Measurements from ENCODE around the gene PCTP. TPM values are rescaled to one million over a fixed set of nuclear protein-coding genes. Genes with fewer than 3 reads are reported as not detected.
A peak's percentile ranks its signal among the peaks of the same experiment; 100 is the strongest.

Gene PCTP
- 18.8 TPM for total RNA-seq

DNA sequence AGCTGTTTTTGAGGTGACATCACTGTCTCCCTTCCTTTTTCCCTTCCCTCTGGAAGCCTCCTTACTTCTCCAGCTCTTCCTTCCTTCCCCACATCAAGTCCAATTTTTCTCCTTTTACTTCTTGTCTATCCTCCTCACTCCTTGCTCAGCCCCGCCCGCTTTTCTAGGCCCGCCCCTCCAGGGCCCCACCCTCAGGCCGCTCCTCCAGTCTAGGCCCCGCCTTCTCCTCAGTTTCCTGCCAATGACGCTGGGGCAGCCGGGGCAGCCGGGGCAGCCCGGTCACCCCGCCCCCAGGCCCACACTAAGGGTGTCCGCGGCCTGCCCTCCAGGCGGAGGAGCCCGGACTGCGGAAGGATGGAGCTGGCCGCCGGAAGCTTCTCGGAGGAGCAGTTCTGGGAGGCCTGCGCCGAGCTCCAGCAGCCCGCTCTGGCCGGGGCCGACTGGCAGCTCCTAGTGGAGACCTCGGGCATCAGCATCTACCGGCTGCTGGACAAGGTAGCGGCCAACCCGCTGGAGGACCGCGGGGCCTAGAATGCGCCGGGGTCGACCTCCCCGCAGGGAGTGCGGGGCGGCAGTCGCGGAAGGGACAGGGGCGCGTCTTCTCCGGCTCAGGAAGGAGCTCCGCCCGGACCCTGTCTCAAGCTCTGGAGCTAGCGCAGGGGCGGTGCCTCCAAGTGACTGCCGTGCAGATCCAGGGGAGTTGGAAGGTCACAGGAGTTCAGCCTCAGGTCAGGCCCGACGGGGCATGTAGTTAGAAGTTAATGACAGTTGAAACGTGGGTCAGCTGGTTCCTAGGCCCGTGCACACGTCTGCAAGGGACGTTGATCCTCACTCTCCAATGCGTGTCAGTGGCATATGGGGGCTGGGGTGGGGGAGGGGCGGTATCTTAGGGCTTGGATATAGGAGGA is at the start of gene PCTP:
PCTP (plus strand) TSS at position 302 of the 908 bp plus-strand sequence; CDS start at position 355, 53 bp downstream.
- peak; percentile 91 for DNase-seq (ENCODE audit: low spot score)

DNA sequence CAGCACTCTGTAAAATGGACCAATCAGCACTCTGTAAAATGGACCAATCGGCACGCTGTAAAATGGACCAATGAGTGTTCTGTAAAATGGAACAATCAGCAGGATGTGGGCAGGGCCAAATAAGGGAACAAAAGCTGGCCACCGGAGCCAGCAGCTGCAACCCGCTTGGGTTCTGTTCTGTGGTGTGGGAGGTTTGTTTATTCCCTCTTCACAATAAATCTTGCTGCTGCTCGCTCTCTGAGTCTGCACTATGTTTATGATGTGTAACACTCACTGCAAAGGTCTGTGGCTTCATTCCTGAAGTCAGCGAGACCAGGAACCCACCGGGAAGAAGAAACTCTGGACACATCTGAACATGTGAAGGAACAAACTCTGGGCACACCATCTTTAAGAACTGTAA is 48.7 kb upstream of the PCTP start:
- peak; percentile 14 for DNase-seq (ENCODE audit: low spot score)

- DNase-seq (ENCODE audit: low spot score) = no peak
These were observed 46.5 kb upstream of the PCTP start for GRCh38 chr17:55704401-55704800.

DNA sequence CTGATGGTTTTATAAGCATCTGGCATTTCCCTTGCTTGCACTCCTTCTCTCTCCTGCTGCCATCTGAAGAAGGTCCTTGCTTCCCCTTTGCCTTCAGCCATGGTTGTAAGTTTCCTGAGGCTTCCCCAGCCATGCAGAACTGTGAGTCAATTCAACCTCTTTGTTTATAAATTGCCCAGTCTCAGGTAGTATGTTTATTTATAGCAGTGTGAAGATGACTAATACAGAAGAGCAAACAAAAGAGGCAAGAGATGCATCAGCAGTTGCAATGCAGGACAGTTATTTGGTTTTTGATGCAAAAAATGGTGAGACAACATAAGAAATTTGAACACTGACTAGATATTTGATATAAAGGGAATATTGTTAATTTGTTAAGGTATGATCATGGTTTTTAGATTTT is 45.0 kb upstream of the PCTP start:
- no peak for DNase-seq (ENCODE audit: low spot score)

DNA sequence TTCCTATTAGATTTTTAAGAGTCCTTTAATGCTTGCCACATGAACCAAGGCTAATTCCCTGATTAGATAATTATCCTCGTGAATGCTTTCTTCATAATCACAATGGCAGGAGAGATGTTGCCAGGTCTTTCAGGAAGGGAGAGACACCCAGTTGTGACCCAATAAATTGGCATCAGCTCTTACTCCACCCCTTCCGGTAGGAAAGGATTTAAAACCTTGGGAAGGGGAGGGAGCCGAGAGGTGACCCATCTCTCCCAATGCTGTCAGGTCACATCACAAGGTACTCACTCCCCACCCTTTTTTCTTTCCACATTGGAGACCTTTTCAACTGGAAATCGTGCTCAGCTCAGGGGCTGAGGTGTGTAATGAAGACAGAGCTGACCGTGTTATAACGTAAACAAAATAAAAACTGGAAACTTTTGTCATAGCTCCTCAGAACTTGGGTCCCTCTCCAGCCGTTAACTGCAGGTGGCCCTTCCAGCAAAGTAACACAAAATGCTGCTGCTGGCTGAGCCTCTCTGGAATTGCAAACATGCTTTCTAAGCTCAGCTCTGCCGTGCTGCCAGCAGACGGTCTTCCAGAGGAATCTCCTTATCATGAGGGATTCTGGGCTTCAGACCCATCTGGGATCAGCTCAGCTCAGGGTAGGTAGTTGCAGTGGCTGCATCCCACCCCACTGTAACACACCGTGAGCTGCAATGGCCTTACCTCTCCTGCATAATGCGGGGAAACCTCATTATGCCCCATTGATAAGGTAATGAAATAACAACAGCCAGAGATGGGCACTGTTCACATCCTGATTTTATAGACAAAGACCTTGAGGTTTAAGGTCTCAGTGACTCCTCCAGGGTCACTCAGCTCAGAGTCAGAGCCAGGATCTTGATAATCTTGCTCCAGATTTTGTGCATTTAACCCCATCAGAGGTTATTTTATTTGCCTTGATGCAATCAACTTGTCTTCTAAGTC is 43.8 kb upstream of the PCTP start:
- no peak for DNase-seq (ENCODE audit: low spot score)

DNA sequence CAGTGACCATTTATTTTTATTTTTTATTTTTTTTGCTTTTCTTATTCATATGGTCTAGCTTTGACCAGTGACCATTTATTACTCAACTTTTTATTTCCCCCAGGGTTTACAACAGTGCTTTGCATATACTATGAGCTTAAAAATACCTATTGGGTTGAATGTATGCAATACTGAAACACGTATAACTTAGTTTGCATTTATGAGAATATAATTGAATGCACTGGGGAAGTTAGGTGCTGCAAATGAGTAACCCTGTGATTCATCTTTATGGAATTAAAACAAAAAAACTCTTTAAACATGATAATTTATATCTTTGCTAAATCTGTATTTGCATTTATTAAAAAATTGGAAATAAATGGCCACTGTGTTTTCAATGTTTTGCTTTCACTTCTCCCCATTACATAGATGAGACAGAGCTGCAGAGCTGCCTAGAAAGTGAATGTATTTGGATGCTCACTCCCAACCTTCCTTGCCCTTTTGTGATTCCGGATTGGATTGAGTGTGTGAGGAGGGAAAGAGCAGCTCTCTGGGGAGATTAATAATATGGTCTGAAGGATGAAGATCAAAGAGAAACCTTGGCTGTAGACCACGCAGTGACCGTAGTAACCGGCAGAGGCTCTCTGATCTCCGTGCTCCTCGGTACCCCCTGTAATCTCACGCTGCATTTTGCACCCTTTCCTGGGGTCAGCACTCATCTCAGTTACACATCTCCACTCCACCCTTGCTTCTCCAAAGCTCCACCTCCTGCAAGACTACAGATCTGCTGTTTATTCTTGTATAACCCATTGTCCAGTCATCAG is 42.5 kb upstream of the PCTP start:
- no peak for DNase-seq (ENCODE audit: low spot score)

DNA sequence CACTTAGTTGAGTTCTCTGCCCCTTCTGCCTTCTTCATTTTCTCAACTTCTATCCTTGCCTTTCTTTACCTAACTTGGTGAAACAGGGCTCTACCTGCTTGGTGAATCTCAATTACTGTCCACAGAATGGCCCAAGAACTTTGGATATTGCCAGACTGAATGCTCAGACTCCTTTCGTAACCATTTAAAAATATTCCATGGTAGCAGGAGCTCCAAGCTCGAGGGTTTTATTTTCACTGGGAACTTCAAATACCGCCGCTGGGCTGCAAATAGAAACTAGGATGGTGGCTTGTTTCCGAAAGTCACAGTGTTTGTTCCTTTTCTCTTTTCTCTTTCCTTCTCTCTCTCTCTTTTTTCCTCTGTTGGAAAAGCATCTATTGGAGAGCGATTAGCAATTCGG is 41.4 kb upstream of the PCTP start:
- DNase-seq (ENCODE audit: low spot score) = no peak

GRCh38 chr17:55709984-55710383 is 40.9 kb upstream of the PCTP start:
- no peak for DNase-seq (ENCODE audit: low spot score)

DNA sequence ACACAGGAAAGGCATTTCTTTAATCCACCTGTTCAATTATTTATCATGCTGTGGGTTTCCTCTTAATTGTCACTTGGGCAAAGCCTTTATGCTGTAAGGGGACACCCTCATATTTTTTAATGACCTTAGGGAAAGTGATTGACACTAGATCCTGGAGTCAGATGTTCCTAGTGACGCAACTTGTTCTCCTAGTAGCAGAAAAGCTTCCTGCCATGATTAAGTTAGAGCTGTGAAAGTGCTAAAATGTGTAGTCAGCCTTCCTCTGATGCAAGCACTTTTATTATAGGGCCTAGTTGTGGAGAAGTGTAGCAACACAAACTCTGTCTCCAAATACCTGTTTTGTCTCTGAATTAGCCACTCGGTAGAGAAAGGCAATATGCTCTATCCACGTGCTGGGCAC is 40.4 kb upstream of the PCTP start:
- DNase-seq (ENCODE audit: low spot score) = no peak

- DNase-seq (ENCODE audit: low spot score) = no peak
These were observed 39.9 kb upstream of the PCTP start for GRCh38 chr17:55710829-55711496.

DNA sequence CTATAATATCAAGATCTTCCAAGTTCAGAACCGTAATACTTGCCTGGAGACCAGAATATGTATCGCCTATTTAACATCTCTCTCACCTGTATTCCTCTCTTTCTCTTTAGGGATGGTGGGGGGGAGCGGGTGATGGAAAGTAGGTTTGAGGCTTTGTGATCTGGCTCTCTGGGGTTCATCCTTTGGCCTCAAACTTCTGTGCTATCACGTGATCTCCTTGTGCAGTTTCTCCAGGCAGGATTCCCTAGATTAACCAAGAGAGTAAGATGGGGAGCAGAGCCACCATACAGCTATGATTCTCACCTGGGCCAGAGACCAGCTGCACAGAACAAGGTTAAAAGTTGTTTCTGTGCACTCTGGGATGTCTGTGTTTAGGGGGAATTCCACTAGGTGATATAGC is 33.4 kb upstream of the PCTP start:
- no peak for DNase-seq (ENCODE audit: low spot score)

- peak; percentile 87 for DNase-seq (ENCODE audit: low spot score)
These were observed 32.7 kb upstream of the PCTP start for GRCh38 chr17:55717898-55718735.

GRCh38 chr17:55720919-55721836 is 29.7 kb upstream of the PCTP start:
- DNase-seq (ENCODE audit: low spot score) = peak; percentile 30

DNA sequence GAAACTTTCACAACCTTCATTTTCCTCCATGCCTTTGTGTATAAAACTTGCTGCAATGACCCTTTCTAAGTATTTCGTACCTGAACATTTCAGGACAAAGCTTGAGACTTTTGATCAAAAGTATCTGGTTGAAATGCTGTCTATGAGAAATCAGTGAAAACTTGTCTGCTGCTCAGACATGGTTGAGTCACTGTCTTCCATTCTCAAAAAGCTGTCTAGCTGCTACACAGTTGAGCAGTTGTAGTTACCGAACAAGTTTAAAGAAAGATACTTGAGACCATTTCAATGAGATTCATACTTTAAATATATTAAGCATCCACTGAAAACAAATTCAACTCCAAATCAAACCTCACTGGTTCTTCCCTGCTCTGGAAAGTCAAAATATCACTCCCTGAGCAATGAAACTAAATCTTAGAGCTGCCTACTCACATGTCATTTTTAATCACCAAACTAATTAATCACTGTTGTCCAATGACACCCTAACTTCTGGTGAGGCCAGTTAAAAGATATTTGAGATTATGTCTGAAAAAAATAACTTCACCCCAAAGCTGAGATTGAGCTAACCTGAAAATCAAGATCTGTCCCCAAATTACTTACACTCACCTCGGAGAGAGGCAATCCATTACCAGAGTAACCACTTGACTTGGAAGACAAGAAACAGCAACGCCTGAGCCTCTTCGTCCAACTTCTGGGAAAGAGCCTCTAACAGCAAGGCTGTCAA is 28.7 kb upstream of the PCTP start:
- no peak for DNase-seq (ENCODE audit: low spot score)

DNA sequence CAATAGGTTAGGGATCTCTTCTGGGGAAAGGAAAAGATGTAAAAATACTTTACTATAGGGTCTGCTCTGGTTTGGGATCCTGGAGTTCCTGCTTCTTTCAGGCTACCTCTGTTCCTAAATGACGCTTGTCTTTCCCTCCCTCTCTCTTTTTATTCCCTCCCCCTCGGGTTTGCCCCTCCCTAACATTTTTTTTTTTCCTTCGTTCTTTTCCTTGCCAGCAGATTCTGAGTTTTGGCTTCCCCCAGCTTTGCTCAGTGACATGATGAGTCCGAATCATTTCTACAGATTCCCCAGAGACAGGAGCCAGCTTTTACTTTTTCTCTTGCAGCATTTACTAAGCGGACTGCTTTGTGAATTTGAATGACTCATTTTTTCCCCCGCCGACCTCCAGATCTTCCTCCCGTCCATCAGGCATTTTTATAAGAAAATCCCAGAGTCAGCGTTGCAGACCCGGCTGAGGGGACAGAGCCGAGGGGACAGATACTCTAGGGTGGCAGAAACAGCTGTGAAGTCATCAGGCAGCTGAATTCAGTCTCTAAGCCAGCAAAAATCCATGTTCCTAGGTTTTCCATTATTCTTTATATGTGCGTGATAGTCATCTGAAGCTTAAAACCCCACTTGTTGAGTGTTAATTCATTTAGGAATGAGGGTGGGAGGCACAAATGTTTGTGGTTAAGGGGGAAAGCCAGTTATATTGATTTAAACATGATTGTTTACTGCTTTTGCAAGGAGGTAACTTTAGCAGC is 27.9 kb upstream of the PCTP start, which contains the start of gene TMEM100:
TMEM100 (minus strand) TSS at position 123 of the 746 bp plus-strand sequence. CDS start 1,794 bp downstream, outside the sequence.
- DNase-seq (ENCODE audit: low spot score) = peak; percentile 28

DNA sequence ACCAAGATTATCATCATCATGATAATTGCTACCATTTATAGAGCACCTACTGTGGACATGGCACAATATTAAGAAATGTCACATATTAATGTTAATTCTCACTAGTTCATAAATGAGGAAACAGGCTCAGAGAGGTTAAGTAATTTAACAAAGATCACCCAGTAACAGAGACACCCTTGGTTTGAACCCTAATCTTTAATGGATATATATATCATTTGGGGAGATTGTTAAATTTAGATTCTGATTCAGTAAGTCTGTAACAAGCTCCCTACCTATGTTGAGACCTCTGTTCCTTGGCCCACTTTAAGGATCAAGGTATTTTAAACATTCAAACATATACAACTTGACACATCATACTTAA is 27.4 kb upstream of the PCTP start:
- no peak for DNase-seq (ENCODE audit: low spot score)

DNA sequence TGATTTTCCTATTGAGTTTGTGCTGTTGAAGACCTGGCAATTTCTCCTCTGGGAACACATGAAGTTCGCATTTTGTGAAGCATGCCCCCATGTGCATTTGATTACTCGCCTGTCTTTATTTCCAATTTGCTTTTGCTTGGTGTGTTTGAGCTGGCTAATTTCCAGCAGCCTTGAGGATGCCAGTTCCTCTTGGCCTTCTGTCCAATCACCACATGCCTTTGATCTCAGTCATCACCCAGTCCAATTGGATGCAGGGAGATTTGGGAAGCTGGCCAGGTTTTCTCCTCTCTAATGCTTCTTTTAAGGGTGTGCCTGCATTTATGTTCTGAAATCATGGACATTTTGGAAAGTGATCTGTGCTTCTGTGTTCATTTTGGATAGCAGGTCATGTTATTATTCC is 24.4 kb upstream of the PCTP start:
- peak; percentile 49 for DNase-seq (ENCODE audit: low spot score)

DNA sequence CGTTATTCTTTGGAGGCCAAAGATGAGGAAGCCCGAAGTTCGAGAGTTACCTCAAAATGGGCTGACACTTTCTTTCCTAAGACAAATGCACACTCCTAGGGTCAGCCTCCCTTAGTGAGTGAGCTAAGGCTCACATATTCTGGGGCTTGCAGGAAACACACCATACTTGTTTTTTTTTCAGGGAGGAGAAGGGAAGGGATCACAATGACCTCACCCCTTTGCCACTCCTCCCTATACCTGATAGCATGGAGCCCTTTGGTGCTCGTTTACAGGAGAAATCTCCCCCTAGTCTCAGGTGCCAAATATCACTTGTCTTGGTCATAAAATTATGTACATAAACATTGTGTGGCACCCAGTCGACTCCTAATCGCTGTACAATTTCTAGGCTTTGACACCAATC is 23.6 kb upstream of the PCTP start:
- no peak for DNase-seq (ENCODE audit: low spot score)

Data from mucosa of gallbladder (tissue), 1 donor.